ENCODE measurements around the gene DET1. TPM values are rescaled to one million over a fixed set of nuclear protein-coding genes. Genes with fewer than 3 reads are reported as not detected.

Gene DET1
- total RNA-seq, 1 experiment from 2014 or later: 6.1 TPM

DNA sequence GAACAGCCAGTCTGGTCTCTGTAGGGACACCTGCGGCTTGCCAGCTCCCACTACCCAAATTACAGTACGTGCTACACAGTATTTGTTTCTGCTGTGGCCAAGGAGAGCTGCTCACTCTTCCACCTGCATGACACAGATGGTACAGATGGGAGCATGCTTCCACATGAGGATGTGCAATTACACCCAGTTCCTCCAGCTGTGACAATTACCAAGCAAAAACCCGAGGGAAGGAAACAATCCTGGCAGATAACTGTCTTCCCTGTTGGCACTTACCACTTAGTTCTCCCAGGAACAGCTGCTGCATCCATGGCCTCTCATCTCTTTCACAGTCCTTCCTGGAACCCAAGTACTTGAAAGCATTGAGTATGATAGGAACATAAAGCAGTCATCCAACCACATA is 34.4 kb downstream of the DET1 start:
- TF ChIP-seq SP1 (CRISPR knock-in tag; conservative IDR thresholded peaks at IDR 0.05) (no peak), NR3C1 (CRISPR knock-in tag; conservative IDR thresholded peaks at IDR 0.05; ENCODE audit: low read depth) (no peak), MYBL2 (CRISPR knock-in tag; IDR thresholded peaks at IDR 0.05) (no peak), HMGXB4 (CRISPR knock-in tag; IDR thresholded peaks at IDR 0.05) (no peak), TEAD4 (CRISPR knock-in tag; IDR thresholded peaks at IDR 0.05) (no peak)
- TF ChIP-seq, protein P1, sequence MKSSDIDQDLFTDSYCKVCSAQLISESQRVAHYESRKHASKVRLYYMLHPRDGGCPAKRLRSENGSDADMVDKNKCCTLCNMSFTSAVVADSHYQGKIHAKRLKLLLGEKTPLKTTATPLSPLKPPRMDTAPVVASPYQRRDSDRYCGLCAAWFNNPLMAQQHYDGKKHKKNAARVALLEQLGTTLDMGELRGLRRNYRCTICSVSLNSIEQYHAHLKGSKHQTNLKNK (CRISPR knock-in tag; IDR thresholded peaks at IDR 0.05): no peak
- TF ChIP-seq, protein P2, sequence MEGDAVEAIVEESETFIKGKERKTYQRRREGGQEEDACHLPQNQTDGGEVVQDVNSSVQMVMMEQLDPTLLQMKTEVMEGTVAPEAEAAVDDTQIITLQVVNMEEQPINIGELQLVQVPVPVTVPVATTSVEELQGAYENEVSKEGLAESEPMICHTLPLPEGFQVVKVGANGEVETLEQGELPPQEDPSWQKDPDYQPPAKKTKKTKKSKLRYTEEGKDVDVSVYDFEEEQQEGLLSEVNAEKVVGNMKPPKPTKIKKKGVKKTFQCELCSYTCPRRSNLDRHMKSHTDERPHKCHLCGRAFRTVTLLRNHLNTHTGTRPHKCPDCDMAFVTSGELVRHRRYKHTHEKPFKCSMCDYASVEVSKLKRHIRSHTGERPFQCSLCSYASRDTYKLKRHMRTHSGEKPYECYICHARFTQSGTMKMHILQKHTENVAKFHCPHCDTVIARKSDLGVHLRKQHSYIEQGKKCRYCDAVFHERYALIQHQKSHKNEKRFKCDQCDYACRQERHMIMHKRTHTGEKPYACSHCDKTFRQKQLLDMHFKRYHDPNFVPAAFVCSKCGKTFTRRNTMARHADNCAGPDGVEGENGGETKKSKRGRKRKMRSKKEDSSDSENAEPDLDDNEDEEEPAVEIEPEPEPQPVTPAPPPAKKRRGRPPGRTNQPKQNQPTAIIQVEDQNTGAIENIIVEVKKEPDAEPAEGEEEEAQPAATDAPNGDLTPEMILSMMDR (IDR thresholded peaks at IDR 0.05): no peak
- ATAC-seq: no peak
- H3K4me3 Mint-ChIP-seq: no peak overlapping the region
- DNase-seq (ENCODE audit: low spot score): no peak
- H3K4me1 Mint-ChIP-seq: no peaks in the 10 kb centered on the region
- peaks cover 10% of the 10 kb centered on the region for H3K36me3 Mint-ChIP-seq
- ChIA-PET POLR2A (no interaction called here), CTCF (interaction anchor here (0.9 kb wide), 1 partner anchor 124 kb away, joined by 3 read pairs; no protein-coding TSS in a partner anchor)
- peaks cover 5% of the 10 kb centered on the region; the same call in 1 of the 2 replicates for H3K9me3 Mint-ChIP-seq
- peaks cover 11% of the 10 kb centered on the region for H3K27me3 Mint-ChIP-seq (ENCODE audit: low read depth)
- H3K27ac Mint-ChIP-seq: no peak overlapping the region

- ATAC-seq (no peak), DNase-seq (ENCODE audit: low spot score) (no peak)
- peaks cover 8% of the 10 kb centered on the region for H3K36me3 Mint-ChIP-seq
- no peaks in the 10 kb centered on the region for H3K4me1 Mint-ChIP-seq
- TF ChIP-seq USF1 (CRISPR knock-in tag; IDR thresholded peaks at IDR 0.05): no peak
- TF ChIP-seq MYBL2 (CRISPR knock-in tag; IDR thresholded peaks at IDR 0.05): no peak
- no peak for TF ChIP-seq E2F5 (CRISPR knock-in tag; IDR thresholded peaks at IDR 0.05)
- TF ChIP-seq, protein P3, sequence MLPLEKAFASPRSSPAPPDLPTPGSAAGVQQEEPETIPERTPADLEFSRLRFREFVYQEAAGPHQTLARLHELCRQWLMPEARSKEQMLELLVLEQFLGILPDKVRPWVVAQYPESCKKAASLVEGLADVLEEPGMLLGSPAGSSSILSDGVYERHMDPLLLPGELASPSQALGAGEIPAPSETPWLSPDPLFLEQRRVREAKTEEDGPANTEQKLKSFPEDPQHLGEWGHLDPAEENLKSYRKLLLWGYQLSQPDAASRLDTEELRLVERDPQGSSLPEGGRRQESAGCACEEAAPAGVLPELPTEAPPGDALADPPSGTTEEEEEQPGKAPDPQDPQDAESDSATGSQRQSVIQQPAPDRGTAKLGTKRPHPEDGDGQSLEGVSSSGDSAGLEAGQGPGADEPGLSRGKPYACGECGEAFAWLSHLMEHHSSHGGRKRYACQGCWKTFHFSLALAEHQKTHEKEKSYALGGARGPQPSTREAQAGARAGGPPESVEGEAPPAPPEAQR (CRISPR knock-in tag; IDR thresholded peaks at IDR 0.05): no peak
- no peak for TF ChIP-seq NFYB (CRISPR knock-in tag; conservative IDR thresholded peaks at IDR 0.05; ENCODE audit: low read depth)
- TF ChIP-seq CREB1 (CRISPR knock-in tag; IDR thresholded peaks at IDR 0.05): no peak
- TF ChIP-seq ZNF396 (CRISPR knock-in tag; IDR thresholded peaks at IDR 0.05; ENCODE audit: borderline replicate concordance): no peak
- TF ChIP-seq IRF2 (CRISPR knock-in tag; IDR thresholded peaks at IDR 0.05; ENCODE audit: borderline replicate concordance, low read depth): no peak
- no peak for TF ChIP-seq GABPB1 (CRISPR knock-in tag; IDR thresholded peaks at IDR 0.05)
- no peak for TF ChIP-seq RORB (CRISPR knock-in tag; IDR thresholded peaks at IDR 0.05)
- TF ChIP-seq RELA (CRISPR knock-in tag; IDR thresholded peaks at IDR 0.05; ENCODE audit: borderline replicate concordance): no peak
- no peak for TF ChIP-seq ZNF219 (CRISPR knock-in tag; IDR thresholded peaks at IDR 0.05; ENCODE audit: borderline replicate concordance)
- TF ChIP-seq NFE2L1 (CRISPR knock-in tag; IDR thresholded peaks at IDR 0.05): no peak
- TF ChIP-seq, protein P4, sequence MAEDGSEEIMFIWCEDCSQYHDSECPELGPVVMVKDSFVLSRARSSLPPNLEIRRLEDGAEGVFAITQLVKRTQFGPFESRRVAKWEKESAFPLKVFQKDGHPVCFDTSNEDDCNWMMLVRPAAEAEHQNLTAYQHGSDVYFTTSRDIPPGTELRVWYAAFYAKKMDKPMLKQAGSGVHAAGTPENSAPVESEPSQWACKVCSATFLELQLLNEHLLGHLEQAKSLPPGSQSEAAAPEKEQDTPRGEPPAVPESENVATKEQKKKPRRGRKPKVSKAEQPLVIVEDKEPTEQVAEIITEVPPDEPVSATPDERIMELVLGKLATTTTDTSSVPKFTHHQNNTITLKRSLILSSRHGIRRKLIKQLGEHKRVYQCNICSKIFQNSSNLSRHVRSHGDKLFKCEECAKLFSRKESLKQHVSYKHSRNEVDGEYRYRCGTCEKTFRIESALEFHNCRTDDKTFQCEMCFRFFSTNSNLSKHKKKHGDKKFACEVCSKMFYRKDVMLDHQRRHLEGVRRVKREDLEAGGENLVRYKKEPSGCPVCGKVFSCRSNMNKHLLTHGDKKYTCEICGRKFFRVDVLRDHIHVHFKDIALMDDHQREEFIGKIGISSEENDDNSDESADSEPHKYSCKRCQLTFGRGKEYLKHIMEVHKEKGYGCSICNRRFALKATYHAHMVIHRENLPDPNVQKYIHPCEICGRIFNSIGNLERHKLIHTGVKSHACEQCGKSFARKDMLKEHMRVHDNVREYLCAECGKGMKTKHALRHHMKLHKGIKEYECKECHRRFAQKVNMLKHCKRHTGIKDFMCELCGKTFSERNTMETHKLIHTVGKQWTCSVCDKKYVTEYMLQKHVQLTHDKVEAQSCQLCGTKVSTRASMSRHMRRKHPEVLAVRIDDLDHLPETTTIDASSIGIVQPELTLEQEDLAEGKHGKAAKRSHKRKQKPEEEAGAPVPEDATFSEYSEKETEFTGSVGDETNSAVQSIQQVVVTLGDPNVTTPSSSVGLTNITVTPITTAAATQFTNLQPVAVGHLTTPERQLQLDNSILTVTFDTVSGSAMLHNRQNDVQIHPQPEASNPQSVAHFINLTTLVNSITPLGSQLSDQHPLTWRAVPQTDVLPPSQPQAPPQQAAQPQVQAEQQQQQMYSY (CRISPR knock-in tag; IDR thresholded peaks at IDR 0.05): no peak
- TF ChIP-seq, protein P5, sequence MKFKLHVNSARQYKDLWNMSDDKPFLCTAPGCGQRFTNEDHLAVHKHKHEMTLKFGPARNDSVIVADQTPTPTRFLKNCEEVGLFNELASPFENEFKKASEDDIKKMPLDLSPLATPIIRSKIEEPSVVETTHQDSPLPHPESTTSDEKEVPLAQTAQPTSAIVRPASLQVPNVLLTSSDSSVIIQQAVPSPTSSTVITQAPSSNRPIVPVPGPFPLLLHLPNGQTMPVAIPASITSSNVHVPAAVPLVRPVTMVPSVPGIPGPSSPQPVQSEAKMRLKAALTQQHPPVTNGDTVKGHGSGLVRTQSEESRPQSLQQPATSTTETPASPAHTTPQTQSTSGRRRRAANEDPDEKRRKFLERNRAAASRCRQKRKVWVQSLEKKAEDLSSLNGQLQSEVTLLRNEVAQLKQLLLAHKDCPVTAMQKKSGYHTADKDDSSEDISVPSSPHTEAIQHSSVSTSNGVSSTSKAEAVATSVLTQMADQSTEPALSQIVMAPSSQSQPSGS (CRISPR knock-in tag; IDR thresholded peaks at IDR 0.05; ENCODE audit: borderline replicate concordance, low read depth): no peak
- TF ChIP-seq PRRX2 (CRISPR knock-in tag; IDR thresholded peaks at IDR 0.05): no peak
- no peak for TF ChIP-seq SMAD3 (CRISPR knock-in tag; IDR thresholded peaks at IDR 0.05; ENCODE audit: borderline replicate concordance)
- no peak for TF ChIP-seq NR3C1 (CRISPR knock-in tag; conservative IDR thresholded peaks at IDR 0.05; ENCODE audit: low read depth)
- no peak overlapping the region for H3K27ac Mint-ChIP-seq
- CTCF ChIA-PET: no interaction called here
- H3K9me3 Mint-ChIP-seq: peaks cover 5% of the 10 kb centered on the region; the same call in 1 of the 2 replicates
- peaks cover 20% of the 10 kb centered on the region for H3K27me3 Mint-ChIP-seq (ENCODE audit: low read depth)
- POLR2A ChIA-PET: no interaction called here
- H3K4me3 Mint-ChIP-seq: no peak overlapping the region
Measured at GRCh38 chr15:88511161-88511560, 35.3 kb downstream of the DET1 start.
